ENCODE data around the gene CR1.
"Not testable (repeated sequence)": the region's sequence is repeated elsewhere in the genome, so short reads cannot be mapped to it uniquely, and the experiment has no call there.

Gene CR1
- total RNA-seq = 10.2 to 26.0 (median 16.0) reads per million in 4 donors

DNA sequence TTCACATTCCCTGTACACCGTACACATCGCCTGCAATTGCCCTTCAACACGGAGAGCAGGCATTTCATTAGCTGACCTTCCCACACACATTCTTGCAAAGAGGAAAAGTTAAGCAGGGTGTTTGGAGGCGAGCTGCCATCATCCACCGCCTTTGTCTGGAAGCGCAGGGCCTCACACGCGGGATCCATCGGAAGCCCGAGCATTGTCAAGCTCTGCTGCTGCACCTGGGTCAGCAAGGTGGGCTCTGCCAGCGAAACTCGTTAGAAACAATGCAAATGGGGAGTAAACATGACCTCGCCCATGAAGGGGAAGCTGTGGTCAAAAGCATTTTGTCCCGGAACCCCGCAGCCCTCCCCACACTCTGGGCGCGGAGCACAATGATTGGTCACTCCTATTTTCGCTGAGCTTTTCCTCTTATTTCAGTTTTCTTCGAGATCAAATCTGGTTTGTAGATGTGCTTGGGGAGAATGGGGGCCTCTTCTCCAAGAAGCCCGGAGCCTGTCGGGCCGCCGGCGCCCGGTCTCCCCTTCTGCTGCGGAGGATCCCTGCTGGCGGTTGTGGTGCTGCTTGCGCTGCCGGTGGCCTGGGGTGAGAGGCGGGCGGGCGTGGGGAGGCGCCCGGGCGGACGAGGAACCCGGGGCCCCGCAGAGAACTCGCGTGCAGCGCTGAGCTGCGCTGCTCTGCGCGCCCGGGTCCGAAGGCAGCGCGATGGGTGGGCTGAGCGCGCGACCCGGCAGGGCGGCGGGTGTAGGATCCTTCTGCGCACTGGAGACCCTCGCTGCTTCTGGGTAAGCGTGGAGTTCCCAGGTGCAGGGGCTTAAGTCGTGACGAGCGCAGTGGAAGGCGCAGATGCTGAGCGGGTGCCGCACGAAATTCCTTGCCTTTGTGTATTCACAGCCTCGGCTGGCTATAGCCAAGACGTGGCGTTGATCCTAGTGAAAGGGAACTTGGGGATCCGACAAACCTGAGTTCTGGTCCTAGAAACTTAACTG is at the start of gene CR1:
CR1 (plus strand) TSS at position 357 of the 992 bp plus-strand sequence; CDS start at position 468, 111 bp downstream.
- DNase-seq = peak in 2 of 5 donors; percentile 13 to 21

DNA sequence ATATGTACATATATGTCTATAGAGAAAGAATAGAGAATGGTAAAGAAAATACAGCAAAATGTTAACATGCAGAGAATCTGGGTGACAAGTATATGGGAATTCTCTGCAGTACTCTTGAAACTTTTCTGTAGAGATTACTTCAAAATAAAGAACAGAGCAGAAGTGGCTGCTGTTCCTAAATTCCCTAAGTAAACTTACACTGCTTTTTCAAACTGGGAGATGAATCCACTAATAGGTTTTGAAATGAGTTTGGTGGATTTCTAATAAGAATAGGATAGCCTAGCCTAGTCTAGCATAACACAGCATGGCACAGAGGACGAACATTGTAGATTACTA is 42.3 kb upstream of the CR1 start:
- no peak for DNase-seq

- DNase-seq = peak in 4 of 5 donors; percentile 6 to 20 (median 14)
Observed at GRCh38 chr1:207454046-207454964, 41.7 kb upstream of the CR1 start, which contains the start of gene CR2. Gene CR2, plus strand, starts transcription at chr1:207454328. Its CDS starts 91 bp downstream, at chr1:207454419.

DNA sequence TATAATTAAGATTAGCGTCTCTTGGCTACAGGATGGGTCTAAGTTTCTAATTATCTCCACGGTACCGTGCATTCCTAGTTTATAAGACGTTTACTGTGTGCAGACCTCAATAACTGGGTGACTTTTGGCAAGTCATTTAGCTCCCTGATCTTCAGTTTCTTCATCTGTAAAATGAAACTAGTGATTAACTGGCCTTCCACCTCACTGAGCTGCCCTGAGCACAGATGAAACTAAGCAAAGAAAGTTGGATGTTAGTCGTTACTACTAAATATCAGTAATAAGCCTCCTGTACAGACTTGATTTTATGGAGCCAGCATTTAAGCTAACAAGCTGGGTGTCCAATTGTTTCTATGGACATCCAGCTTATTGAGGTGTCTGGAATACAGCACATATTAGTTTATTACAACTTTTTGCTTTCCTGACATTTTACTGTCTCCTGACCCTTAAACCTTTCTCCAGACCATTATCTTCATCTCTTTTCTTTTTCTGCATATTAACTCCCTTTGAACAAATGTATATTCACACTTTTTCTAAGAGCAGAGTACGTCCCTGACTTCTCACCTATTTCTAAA is 40.7 kb upstream of the CR1 start:
- no peak for DNase-seq

GRCh38 chr1:207458414-207458813 is 37.5 kb upstream of the CR1 start:
- DNase-seq = no peak

DNA sequence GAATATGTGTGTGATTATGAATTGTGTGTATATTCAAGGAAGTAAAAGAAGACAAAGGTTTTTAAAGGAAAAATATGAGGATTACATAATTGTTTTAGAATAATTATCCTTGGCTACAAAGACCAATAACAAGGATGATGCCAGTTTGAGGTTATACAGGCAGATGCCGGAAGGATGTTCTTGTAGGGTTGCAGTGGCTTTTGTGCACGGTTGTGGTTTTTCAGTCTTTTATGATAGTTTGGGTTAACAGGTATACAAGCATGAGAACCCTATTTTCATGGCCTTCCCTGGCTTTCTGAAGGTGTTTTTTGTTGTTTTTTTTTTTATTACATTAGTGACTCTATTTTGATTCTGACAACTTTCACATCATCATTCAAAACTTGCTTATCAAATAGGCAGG is 36.9 kb upstream of the CR1 start:
- peak in 3 of 5 donors; percentile 4 to 41 (median 26) for DNase-seq

GRCh38 chr1:207461649-207462048 is 34.3 kb upstream of the CR1 start:
- DNase-seq = no peak

DNA sequence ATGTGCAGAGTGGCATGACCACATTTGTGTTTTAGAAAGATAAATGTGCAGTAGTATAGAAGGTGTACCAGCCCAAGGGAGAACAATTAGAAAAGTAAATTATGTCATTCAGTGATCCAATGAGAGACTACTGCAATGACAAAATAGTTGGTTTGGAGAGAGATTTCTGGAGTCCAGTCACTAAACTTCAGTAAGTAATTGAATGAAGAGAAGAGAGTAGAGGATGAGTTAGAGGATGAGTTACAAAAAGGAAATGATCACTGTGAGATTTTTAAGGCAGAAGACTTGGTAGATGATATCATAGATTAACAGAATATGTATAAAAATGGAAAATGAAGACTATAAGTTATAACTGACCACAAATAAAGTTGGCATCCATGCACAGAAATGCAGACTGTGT is 33.4 kb upstream of the CR1 start:
- DNase-seq = no peak

GRCh38 chr1:207463021-207463420 is 32.9 kb upstream of the CR1 start:
- DNase-seq = no peak

DNA sequence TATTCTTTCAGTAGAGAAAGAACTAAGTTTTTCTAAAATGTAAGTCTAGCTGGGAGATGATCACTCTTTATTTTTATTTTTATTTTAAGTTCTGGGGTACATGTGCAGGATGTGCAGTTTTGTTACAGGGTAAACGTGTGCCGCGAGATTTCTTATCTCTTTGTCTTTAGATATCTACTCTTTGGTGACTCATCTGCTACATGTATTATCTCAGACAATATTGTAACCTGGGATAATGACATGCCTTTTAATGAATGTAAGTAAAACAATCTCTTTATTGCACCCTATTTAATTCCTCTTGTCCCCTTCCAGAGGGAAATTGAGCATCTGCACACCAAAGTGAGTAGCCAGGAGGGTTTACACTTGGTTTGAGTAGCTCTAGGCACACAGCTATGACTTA is 32.4 kb upstream of the CR1 start:
- no peak for DNase-seq

DNA sequence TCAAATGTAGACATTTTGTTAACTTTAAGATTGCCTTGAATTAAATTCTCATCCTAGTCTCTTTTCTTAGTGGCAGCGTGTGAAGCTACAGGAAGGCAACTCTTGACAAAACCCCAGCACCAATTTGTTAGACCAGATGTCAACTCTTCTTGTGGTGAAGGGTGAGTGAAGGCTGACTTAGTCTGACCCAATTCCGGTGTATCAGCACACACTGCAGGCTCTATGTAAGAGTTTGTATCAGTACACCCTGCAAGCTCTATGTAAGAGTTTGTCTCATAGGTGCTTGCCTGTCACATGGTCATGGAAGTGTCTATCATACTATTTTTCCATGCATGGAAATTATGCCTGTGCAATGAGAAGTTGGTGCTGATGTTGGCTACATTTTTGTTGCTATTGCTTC is 25.0 kb upstream of the CR1 start:
- no peak for DNase-seq

- no peak for DNase-seq
Observed at GRCh38 chr1:207474210-207474609, 21.7 kb upstream of the CR1 start.

DNA sequence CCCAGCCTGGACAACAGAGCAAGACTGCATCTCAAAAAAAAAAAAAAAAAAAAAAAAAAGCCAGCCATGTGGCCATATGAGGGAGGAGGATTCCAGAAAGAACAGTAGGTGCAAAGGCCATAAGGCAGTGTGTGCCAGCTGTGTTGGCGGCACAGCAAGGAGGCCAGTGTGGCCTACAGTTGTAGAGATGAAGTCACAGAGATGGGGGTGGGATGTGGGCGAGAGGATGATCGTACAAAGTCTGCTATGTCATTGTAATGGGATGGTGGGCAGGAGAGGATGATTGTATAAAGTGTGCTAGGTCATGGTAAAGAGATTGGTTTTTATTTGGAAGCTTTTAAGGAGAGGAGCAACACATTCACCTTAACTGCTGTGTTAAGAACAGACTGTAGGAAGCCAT is 9.8 kb upstream of the CR1 start:
- no peak for DNase-seq

DNA sequence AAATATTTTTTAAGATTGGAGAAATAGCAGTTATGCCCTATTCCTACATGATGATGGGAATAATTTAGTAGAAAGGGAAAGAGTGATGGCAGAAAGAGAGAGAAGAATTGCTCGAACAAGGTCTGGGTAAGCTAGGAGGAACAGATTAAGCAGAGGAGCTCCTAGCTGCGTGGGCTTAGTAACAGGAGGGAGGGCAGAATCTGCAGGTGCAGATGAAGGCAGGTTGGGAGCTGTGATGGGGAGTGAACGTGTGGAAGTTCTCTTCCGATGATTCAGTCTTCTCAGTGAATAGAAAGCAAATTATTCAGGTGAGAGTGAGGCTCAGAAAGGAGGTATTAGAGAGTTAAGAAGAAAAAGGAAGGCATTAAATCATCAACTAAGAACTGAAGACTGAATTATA is 8.3 kb upstream of the CR1 start:
- DNase-seq = no peak

DNA sequence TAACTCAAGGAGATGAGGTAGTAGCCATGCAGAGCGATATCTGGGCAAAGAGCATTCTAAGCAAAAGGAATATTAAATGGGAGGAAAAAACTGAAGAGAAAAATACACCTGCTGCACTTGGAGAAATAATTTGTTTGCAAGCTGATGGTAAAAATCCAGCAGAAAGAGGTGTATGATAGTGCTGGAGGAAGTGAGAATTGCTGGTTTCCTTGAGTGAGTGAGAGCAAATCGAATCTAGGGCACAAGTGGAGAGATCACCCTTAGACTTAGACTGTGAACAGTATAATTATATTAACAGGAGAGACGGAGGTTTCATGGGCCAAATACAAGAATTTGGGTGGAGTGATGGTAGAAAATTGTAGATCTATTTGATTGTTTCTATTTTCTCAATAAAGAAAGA is 2.7 kb upstream of the CR1 start:
- no peak for DNase-seq

DNA sequence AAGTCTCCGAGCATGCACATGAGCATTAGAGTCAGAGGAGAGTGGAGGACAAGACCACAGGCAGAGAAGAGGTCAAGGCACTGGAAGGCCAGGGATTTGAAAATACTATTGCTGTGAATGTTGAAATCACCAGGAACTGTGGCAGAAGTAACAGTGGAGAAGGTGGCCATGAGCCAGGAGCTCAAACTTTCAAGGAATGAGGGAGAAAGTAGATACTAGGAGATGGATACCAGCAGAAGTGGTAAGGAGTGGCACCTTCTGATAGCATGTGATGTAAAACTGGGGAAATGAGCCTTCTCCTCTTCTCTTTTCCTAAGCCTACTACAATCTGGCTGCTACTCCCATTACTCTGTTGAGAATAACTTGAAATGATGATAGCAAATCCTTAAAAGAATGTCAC is 1.8 kb upstream of the CR1 start:
- no peak for DNase-seq

GRCh38 chr1:207495281-207495680 is 676 bp upstream of the CR1 start:
- DNase-seq = not testable (repeated sequence)

- no peak for DNase-seq
Observed at GRCh38 chr1:207497941-207498340, 2.0 kb downstream of the CR1 start.

- peak; percentile 15 to 62 (median 46) for DNase-seq
Observed at GRCh38 chr1:207499573-207499972, 3.6 kb downstream of the CR1 start.

GRCh38 chr1:207500306-207500705 is 4.3 kb downstream of the CR1 start:
- peak in 1 of 5 donors; percentile 17 for DNase-seq

GRCh38 chr1:207501071-207501470 is 5.1 kb downstream of the CR1 start:
- DNase-seq = no peak

DNA sequence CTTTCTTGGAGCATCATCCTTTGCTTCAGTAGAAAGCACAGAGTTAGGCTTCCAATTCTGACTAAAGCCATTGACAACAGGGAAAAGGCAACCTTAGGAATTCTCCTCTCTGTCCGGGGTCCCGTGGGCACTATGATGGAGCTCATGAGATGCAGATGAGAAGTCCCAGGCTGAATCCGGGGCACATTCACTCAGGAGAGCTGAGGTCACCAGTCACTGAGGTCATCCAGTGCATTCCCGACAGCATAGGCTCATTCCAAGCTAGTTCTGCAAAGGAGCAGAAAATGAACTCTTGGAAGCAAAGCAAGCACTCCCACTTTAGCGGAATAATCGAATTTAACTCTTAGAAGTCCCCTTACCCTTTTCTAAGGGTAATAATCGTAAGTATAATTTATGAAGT is 6.8 kb downstream of the CR1 start:
- no peak for DNase-seq

DNA sequence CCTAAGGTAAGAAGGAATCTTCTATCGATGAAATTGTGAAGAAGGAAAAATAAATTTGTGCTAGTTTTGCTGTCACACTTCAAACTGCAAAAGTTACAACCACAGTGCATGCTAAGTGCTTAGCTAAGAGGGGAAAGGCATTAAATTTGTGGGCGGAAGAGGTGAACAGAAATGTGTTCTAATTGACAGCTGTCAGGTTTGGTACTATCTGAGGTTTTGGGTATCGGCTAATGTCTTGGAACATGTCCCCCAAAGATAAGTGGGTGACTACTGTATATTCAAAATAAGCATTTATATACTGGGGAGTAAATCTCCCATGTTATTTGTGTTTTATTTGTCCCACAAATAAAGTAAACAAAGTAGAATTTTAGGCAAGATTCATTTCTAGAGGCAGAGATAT is 8.0 kb downstream of the CR1 start:
- DNase-seq = no peak

Data from T-helper 1 cell (primary cell).